Activated CD4-positive, CD25-positive, alpha-beta regulatory T cell treated with anti-CD3 and anti-CD28 coated beads, Interleukin-2, amount 50 U/mL, for 16 hours (primary cell): Measurements from ENCODE around the gene CNOT1.
A peak's percentile ranks its signal among the peaks of the same experiment; 100 is the strongest.

ENCODE experiments used
- DNase-seq: peaks from one replicate; pipeline ENCODE4 v3.0.0-alpha.2; 2020; ENCODE audit warnings: low read depth, low spot score

The CNOT1 gene

DNA sequence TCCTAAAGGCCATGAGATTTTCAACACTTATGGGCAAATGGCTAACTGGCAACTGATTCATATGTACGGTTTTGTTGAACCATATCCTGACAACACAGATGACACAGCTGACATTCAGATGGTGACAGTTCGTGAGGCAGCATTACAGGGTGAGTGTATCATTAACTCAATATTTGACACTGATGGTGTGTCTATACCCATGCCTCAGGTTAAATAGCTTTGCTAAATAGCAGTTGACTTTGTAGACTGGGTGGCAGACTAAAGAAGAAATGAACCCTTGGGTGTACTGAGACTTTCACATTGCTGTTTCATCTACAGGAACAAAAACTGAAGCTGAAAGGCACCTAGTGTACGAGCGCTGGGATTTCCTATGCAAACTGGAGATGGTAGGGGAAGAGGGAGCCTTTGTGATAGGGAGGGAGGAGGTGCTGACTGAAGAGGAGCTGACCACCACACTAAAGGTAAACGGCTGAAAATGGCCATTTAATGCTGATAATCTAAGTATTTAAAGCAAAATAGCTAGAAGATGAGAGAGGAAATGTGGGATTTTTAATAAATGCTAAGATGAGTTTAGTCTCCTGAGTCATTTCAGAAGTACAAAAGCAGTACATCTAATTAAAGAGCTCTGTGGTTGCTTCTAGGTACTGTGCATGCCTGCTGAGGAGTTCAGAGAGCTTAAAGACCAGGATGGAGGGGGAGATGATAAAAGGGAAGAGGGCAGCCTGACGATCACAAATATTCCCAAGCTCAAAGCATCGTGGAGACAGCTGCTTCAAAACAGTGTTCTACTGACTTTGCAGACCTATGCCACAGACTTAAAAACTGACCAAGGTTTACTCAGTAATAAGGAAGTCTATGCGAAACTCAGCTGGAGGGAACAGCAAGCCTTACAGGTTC is 111.3 kb downstream of the CNOT1 start:
- no peak for DNase-seq

DNA sequence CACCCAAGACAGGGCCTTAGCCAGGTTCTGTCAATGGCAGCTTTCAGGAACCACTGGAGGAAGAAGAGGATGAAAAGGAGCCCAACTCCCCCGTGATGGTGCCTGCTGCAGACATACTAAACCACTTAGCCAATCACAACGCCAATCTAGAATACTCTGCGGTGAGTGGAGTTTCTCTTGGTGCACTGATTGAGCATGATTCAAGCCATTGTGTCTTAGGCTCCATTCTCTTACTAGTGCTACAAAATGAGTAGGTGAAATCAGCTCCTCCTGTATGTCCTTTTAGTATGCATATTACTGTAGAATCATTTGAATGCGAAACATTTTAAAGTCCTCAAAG is 112.9 kb downstream of the CNOT1 start:
- no peak for DNase-seq

DNA sequence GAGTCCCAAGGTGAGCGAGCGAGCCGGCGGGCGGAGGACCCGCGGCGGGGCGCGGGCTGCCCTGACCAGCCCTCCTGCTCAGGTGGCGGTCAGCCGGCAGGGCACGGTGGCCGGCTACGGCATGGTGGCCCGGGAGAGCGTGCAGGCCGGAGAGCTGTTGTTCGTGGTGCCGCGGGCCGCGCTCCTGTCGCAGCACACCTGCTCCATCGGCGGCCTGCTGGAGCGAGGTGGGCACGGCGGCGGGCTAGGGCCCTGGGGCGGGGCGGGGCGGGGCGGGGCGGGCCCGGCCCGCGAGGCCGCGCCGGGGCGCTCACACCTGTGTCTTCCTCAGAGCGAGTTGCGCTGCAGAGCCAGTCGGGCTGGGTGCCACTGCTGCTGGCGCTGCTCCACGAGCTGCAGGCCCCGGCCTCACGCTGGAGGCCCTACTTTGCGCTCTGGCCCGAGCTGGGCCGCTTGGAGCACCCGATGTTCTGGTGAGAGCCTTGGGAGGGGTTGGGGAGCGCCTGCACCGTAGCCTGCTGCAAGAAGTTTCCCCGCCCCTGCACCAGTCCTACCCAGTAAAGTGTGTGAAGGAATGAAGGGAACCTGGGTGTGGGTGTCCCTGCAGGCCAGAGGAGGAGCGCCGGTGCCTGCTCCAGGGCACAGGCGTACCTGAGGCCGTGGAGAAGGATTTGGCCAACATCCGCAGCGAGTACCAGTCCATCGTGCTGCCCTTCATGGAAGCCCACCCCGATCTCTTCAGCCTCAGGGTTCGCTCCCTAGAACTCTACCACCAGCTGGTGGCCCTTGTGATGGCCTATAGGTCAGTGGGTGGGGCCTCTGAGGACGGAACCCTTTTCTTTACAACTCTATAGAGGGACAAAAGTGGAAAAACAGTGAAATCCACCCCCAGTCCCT is 113.5 kb downstream of the CNOT1 start:
- DNase-seq, result no peak

DNA sequence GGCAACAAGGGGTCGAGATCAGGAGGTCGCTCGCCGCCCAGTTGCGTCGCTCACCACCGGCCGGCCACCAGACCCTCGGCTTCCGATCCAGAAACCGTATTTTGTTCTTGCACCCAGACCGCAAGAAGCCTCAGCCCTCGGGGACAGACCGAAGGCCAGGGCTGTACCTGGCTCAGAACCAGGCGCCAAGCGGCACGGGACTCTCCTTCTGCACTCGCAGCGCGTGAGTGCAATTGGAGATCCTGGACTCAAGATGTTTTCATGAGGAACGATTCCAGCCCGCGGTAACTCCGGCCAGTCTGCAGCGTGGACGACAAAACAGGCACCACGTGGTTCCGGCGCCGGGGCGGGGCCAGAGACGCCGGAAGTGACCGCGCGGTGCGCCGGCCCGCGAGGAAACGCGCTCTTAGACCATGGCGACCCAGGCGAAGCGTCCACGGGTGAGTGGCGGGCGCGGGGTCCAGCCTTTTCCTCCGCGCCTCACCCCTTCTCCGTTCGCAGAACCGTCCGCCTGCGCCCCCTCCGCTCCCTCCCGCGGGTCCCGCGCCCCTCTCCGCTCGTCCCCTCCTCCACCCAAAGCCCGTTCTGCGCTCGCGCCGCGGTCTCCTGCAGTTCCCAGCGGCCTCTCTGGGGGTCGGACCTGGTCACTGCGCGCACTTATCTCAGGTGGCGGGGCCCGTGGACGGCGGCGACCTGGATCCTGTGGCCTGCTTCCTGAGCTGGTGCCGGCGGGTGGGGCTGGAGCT is 114.3 kb downstream of the CNOT1 start, which contains the start of gene SETD6:
SETD6 (plus strand) TSS at position 393 of the 746 bp plus-strand sequence; CDS start at position 414, 21 bp downstream.
- peak; percentile 47 for DNase-seq

DNA sequence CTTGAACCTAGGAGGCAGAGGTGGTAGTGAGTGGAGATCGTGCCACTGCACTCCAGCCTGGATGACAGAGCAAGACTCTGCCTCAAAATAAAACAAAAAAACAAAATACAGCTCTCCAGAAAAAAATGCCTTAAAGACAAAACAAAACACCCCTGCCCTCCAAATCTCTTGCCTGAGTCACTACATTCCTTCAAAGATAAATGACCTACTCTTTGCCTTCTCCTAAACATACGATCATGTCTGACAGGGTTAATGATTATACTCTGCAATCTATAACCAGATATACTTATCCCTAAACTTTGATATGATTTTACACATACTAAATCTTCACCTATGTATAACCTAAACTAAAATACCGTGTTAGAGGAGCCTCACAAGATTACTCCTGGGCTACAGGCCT is 115.8 kb downstream of the CNOT1 start:
- no peak for DNase-seq

DNA sequence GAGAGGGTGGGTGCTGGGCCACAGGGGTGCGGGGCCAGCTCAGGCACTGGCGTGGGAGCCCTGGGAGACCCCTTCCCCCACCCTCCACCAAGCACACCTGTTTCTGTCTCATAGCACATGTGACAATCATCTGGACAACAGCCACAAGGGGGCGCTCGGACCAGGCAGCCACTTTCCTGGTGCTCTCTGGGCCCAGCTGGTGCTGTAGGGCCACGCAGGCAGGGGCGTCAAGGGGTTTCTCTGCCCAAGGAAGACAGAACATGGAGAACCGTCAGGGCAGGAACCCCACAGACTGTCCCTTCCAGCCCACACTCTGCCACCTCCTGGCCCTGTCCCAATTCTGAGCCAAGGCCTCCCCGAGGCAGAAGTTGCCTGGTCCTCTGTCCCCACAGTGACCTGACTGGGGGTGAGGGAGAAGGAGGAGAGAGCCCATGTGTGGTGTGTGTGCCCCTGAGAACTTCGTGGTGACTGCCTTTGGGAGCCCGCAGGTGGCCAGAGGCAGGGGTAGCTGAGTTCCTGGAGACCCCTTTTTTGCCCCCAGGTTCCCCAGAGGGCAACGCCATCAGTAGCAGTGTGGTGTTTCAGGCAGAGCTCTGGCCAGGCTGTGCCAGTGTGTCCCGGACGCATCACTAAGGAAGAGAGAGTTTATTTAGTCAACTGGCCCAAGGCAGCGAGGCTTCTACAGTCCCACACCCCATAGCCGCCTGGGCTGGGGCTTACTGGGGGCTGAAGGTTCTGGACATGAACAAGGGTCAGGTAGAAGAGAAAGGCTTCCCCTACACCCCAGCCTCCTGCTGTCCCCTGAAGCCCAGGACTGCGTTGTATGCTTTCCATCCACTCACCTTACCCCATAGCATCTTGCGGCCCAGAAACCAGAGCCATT is 117.5 kb downstream of the CNOT1 start:
- DNase-seq, result peak; percentile 73

DNA sequence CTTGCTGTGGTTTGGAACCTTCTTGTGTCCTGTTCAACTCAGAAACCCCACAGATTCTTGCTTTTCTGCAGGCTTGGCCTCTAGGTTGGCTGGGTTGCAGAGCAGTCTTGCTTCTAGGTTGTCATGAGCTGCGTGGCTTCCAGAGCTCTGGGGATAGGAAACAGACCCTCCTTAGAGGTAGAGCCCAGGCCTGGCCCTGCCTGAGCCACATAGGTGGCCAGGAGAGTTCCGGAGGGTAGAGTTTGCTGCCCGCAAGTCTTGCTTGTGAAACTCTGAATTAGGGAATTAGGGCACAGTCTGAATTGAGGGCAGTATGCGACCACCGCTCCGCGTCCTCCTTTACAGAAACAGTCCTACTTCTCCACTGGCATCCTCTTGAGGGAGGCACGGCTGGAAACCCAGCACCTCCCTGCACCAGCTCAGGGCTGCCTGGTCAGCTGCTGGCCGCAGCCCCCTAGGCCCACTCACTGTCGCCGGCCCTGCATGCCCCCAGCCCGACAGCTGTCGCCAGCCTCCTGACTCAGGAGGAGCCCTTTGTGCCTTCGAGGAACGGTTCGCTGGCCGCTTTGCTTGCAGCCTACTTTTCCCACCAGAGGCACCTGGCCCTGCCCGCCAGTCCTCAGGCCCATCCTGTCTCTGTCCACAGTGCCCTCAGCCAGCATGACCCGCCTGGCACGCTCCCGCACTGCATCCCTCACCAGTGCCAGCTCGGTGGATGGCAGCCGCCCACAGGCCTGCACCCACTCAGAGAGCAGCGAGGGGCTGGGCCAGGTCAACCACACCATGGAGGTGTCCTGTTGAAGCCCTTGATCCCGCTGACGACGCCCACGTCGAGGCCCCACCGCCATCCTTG is 118.6 kb downstream of the CNOT1 start:
- no peak for DNase-seq

DNA sequence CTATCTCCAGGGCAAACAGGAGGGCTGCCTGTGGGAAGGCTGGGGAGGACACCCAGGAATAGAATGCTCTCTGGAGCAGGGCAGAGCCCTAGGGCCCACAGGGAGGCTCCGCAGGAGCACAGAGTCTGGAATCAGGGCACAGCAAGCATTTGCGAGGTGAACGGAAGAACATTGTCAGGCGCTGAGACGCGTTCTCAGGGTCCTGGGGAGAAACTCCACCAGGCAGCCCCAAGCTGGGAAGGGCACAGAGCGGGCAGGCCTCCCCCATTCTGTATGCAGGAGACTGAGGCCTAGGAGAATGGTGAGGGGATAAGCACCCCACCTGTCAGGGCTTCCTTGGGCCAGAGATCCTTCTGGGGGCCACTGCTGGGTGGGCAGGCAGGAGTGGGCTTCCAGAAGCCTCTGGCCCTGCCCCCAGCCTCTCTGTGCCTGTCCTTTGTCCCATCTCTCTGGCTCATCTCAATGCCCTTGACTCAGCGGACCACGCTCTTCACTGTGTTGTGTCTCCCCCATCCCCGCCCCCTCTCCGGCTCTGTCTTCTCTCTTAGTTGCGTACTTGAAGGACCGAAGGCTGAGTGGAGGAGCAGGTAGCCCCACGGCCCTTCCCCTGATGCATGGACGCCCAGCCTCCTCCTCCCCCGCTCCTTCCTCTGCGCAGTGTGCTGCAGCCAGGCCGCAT is 119.4 kb downstream of the CNOT1 start:
- DNase-seq, result no peak

DNA sequence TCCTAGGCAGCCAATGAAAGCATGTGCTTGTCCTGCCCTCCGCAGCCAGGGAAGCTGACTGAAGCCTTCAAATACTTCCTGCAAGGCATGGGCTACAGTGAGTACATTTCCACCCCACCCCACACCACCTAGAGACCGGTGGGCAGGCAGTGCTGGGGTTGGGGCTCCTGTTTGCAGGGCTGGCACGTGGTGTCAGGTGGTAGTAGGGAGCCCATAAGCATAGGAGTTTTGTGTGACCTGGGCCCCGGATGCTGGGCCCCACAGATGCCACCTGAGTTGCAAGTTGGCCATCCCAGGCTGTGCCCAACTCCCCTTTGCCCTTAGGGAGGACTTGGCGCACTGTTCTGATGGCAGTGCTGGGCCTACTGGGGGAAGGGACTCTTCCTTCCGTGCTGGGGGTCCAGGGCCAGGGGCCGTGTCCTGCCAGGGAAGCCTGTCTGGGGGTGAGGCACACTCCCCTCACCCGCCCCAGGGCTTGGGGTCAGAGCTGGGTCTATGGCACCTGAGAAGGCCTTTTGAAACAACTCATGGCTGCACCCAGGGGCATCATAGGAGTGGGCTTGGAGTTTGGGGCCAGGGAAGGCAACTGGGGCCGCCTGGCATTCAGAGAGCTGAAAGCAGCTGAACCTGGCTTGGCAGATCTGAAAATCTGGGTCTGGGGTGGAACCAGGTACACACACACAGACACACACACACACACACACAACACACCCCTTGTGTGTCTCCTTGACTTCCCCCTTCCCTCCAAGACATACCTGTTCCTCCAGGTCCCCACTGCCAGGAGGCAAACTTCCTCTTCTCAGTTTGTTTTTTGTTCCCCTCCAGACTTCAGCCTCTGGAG is 120.2 kb downstream of the CNOT1 start:
- DNase-seq, result no peak

DNA sequence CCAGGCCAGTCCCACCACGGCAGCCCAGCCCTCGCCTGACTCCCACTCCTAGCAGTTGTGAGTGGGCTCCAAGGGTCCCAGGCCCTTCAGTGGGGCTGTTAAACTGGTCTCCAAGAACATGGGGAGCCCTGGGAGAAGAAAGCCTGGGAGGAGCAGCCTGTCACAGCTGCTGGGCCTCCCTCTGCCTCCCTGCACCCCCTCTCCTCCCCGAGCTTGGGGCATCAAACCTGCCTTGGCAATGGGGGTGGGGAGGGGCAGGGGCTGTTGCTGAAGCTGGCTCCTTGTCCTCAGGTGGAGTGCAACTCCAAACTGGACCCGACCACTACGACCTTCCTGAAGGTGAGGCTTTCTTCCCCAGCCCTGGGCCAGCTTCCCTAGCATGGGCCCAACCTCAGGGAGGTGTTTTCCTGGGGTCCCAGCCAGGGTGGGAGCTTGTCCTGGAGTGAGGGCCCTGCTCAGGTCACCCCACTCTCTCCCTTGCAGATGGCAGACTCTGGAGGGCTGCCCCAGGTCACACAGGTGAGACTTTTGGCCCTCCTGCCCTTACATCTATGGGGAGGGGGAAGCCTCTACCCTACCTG is 120.9 kb downstream of the CNOT1 start:
- DNase-seq, result no peak

DNA sequence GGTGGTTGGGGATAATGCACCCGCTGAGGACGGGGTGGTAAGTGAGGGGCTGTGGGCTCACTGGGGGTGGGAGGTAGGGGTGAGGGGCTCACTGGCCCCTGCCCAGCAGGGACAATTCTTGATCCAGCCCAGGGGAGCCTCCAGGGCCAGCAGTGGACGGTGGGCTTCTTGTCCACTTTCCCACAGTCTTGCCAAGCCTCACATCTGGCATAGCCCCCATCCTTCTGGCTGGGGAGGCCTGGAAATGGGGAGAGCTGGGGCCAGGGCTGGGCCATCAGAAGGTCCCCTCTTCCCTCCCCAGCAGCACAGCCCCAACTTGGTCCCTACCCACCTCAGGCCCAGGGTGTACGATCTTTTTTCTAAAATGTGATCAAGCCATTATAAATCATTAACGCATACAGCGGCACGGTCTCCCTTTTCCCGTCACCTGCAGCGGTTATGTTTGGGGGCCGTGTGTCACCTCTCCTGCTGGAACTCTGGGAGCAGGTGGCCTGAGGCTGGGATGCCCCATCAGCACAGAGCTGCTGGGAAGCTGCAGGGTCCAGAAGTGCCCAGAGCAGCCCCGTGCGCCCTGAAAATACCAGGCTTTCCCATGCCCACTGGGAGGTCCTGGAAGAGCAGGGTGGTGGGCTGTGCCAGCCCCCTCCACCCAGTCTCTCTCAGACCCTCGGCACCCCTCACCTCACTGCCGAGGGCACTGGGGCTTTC is 121.5 kb downstream of the CNOT1 start:
- no peak for DNase-seq

DNA sequence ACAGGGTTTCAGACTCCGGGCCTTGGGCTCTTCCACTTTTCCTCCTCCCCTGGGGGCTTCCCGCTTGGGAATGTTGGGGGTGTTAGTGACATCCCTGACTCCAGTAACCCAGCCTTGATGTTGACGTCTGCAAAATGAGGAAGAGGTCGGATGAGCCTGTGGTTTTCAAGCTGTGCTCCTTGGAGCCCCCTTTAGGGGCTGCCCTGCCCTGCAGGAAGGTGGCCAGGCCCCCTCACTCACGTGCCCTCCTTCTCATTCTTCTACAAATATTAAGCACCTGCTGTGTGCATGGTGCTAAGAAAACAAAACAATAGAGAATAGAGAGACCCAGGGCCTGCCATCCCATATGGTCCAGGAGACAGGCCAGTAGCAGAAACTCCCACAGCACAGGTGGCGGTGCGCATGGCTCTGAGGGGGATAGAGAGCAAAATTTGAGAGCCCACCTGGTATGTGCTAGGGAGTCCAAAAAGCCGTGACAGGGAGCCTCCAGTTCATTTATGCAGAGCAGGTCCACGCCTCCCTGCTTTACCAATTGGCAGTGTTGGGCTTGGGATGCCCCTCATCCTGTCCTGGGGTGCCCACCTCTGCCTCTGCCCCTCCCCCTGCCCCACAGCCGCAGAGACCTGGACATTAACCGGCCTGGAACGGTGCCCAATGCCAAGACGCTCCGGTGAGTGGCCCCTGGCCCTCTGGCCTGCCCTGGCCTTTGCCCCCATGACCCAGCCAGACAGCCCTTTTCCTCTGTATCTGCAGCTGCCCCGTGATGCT is 122.2 kb downstream of the CNOT1 start:
- no peak for DNase-seq

DNA sequence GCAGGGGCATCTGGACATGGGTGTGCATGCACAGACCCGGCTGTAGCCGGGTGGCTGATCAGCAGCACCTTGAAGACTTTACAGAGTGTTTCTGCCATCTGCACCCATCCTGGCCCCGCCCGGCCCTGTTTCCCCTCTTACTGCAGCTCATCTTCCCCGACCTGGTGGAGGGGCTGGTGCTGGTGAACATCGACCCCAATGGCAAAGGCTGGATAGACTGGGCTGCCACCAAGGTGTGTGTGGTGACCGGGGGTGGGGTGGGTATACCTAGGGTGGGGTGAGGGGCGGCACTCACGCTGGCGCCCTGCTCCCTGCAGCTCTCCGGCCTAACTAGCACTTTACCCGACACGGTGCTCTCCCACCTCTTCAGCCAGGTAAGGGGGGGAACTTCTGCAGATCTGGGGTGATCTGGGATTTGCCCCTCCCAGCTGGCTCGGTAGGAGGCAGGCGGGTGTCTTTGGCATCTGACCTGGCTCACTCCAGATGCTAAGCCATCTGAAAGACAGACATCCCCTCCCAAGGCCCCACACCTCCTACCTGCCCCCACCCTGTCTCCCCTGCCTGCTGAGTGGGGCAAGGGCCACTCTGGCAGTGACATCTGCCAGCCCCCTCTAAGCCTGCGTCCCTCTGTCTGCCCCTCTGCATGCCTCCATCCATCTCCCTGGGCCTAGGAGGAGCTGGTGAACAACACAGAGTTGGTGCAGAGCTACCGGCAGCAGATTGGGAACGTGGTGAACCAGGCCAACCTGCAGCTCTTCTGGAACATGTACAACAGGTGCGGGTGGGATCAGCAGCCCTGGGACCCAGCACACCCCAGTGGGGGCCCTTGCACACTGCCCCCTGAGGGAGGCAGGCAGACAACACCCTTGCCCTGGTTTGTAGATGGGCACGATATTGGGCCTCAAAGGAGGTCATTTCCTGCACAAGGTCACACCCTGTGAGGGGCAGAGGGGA is 123.1 kb downstream of the CNOT1 start:
- DNase-seq, result no peak

DNA sequence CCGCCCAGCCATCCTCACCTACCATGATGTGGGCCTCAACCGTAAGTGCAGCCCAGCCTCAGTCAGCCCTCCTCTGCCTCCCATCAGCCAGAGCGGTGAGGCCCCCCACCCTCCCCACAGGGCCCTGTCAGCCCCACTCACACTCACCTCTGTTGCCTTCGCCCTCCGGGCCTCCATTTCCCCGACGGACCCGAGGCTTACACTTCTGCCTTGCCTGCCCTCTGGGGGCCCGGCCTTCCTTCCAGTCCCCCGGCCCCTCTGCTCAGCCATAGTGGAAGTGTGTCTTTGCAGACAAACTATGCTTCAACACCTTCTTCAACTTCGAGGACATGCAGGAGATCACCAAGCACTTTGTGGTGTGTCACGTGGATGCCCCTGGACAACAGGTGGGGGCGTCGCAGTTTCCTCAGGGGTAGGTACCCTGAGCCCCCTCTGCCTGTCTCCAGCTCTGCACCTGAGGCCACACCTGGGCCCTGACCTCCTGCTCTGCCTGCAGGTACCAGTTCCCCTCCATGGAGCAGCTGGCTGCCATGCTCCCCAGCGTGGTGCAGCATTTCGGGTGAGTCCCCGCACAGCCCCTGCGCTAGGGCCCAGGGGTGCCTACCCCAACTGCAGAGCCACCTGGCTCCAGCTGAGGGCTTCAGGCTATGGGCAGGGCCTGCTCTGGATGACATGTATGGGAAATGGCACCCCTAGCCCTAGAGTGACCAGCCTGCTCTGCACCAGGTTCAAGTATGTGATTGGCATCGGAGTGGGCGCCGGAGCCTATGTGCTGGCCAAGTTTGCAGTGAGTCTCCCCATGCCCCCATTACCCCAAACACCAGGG is 125.5 kb downstream of the CNOT1 start:
- no peak for DNase-seq
